ENCODE results near the gene DPP9.
"Not testable (repeated sequence)": the region's sequence is repeated elsewhere in the genome, so short reads cannot be mapped to it uniquely, and the experiment has no call there.

DPP9 gene

DNA sequence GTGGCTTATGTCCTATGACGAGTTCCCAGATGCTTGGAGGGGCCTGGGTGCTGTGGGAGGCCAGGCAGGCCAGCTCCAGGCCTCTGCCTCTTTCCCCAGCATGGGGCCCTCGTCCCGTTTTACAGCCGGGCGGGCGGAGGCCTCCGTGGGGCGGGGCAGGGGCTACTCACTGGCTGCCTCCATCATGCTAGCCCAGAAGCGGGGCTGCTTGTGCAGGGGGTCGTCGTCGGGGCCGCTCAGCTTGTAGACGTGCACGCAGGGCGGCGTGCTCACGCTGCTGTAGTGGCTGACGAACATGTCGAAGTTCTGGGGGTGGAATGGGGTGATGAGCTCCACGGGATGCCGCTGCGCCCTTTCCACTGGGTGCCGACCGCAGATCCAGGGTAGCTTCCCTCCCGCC is 35.1 kb downstream of the DPP9 start:
- no peak for DNase-seq (ENCODE audit: low spot score)
- FAIRE-seq: no peak

DNA sequence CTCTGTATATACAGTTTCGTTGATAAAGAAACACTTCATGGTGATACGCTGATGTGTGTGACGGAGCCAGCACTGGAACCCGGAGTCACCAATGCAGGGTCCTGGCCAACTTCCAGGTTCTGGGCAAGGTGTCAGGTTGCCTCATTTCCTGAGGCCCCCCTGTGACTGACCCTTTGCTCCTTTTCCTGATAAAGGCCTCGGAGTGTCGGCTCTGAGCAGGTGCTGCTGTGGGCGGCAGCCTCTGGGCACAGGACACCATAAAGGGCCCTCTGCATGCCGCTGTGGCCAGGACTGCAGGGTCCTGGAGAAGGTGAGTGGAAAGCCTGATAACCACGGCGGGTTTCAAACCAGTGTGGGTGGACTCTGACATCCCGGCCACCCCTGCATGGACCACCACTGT is 36.2 kb downstream of the DPP9 start:
- DNase-seq (ENCODE audit: low spot score): no peak
- FAIRE-seq: no peak

DNA sequence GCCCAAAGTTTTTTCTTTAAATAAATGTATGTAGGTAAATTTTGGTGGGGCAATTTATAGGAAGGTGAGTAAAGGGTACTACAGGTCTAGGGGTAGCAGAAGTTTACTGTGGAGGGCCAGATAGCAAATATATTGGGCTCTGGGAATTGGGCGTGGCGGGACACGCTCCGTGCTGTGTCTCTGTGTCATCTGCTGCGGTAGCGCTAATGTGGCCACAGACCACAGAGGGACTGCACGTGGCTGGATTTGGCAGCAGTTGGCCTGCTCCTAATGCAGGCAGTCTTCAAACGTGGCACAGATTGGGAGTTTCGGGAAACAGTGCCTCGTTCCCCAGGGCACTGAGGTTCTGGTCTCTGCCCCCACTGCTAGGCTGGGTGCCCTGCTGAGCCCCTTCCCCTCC is 36.9 kb downstream of the DPP9 start:
- no peak for DNase-seq (ENCODE audit: low spot score)
- no peak for FAIRE-seq

DNA sequence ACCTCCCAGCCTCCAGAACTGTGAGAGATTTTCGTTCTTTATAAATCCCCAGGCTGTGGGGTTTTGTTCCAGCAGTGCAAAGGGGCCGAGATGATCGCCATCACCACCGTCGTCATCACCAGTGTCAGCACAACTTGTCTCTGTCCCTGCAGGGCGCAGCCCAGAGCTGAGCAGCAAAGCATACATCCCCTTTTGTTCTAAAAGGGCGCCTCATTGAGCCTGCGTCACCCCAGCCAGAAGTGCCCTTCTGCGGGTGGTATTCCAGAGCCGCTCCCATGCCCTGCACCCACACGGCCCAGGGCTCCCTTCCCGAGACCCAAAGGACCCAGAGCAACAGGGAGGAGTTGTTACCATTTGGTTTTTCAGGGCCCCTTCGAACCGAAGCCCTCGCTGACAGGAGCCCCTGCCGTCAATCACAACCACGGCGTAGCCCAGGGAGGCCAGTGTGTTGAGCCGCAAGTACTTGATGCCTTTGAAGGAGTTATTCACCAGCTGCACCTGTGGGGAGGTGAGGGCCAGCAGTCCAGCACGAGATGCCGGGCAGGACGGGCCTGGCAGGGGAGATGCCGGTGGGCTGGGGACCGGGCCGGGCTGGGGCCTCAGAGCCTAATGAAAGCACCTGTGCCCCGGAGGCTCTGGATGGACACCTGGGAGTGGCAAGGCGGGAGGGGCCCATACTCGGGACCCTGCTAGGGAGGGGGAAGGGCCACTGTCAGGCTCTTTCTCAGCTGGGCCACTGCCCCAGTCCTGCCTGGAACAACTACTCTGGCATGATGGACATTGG is 39.1 kb downstream of the DPP9 start:
- FAIRE-seq: no peak

DNA sequence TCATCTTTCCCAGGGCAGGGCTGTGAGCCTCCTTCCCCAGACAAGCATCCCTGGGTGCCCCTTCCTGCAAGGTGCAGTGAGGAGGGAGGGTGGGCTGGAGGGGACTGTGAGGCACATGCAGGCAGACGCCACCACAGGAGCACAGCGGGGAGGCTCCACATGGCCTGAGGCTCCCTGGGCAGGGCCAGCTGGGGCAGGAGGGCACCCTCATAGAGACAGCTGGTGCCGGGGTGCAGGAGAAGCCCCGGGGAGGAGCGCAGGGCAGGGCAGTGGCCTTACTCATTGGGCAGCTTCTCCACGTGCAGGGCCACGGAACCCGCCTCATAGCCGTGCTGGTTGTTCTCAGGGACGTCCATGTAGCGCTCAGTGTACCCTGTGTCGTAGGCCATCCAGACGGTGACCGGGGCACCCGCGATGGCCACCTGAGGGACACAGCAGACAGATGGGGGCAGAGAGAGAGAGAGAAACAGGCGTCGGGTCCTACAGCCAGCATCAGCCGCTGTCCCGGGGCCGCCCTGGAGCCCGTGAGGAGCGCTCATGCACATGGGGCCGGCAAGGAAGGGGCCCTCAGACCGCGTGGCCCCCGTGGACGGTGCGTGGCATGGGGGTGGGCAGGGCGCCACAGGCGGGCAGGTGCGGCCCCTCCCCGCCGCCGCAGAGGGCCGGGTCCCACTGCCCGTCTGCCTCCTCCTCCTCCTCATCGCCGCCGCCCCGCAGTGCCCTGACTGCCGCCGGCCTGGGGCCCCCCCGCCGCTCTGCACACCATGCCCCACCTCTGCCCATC is 41.0 kb downstream of the DPP9 start:
- DNase-seq (ENCODE audit: low spot score): no peak
- FAIRE-seq: no peak

More for the DNA sequence above, 39.1 kb downstream of the DPP9 start:
- DNase-seq (ENCODE audit: low spot score): no peak

DNA sequence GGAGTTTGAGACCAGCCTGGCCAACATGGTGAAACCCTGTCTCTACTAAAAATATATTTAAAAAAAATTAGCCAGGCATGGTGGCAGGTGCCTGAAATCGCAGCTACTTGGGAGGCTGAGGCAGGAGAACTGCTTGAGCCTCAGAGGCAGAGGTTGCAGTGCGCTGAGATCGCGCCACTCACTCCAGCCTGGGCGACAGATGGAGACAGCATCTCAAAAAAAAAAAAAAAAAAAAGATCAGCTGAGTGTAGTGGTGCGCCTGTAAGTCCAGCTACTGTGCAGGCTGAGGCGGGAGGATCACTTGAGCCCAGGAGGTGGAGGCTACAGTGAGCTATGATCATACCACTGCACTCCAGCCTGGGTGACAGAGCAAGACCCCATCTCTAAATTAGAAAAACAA is 43.6 kb downstream of the DPP9 start:
- not testable (repeated sequence) for FAIRE-seq; DNase-seq (ENCODE audit: low spot score)

DNA sequence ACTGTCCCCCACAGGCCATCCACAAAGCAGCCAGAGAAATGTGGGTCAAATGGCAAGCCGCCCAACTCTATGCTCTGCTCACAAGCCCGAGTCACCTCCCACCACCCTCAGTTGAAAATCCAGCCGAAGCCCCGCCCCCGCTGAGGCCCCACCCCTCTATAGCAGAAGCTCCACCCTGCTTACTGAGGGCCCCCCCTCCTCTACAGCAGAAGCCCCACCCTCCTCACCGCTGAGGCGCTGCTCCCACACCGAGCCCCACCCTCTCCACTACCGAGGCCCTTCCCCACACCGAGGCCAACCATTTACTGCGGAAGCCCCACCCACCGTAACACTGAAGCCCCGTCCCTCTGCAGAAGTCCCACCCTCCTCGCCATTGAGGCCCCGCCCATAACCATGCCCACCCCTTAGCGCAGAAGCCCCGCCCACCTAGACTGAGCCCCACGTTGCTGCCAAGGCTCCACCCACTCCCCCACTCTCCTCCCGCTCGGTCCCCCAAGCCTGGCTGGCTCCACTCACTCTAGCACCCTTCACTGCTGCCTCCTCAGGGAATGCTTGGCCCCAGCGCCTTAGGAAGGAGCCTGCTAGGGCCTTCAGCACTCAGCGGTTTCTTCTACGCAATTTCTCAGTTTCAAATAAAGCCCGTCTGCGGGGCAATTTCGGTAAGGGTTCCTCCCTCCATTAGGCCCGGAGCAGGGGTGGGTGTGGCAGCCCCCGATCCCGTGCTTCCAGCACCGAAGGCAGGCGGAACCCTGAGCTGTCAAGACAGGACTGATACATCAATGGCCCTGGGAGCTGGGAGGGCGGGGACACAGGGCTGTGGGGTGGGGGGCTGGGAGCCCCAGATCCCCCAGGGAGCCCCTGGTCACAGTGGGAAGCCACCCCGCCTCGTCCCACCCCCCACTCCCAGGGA is 44.5 kb downstream of the DPP9 start:
- FAIRE-seq (no peak), DNase-seq (ENCODE audit: low spot score) (peak; percentile 9)

DNA sequence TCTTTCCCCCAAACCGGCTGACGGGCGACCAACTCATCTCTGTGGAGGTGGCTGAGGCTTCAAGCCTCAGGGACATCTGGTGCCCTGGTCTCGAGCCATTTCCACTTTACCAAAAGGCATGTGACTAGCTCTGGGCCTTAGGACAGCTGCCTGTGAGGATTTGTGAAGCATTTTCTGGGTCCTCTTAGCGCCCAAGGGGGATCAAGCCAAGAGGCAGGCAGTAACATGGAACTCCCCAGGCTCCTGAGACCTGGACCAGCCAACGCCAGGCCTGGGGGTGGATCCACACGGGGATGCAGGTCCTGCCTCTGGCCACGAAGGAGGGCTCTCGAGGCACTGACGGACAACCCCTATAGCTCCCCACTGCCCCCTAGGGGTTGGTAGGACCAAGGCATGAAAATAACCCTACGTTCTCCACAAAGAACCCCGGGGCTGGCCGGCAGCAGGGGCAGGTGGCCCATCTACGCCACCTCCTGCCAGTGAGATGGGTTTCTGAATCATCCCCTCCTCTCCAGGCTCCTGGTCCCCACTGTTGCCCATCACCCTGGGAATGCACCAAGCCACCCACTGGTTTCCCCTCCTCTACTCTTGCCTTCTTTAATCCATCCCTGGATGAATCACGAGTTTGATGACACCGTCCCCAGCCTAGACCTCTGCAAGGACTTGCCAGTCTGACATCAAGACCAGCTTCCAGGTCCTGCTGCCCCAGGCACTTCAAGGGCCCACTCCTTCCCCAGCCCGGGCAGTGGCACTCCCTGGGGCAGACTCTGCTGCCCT is 46.5 kb downstream of the DPP9 start:
- DNase-seq (ENCODE audit: low spot score): peak; percentile 31
- FAIRE-seq: no peak

DNA sequence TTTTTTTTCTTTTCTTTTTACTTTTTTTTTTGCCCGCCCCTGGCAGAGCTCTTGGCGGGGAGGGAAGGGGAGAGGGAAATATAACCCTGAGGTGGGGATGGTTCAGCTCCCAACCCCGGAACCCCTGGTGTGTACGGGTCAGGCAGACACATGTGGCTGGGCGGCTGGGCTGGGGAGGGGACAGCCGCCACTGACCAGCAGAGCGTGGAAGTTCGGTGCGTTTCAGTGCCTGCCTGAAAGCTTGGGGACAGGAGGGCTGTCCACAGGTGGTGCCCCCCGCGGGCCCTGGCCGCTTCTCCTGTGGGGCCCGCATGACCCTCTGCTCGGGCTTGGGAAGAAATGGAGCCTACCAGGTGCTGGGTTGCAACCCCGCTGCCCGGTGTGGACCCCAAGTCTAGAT is 48.3 kb downstream of the DPP9 start:
- FAIRE-seq: no peak

DNA sequence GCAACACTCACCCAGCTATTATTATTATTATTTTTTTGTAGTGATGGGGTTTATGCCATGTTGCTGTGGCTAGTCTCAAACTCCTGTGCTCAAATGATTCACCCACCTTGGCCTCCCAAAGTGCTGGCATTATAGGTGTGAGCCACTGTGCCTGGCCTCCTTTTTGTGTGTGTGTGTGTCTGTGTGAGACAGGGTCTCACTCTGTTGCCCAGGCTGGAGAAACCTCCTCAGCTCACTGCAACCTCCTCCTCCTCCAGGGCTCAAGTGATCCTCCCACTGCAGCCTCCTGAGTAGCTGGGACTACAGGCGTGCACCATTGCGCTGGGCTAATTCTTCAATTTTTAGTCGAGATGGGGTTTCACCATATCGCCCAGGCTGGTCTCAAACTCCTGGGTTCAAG is 49.9 kb downstream of the DPP9 start:
- FAIRE-seq (no peak), DNase-seq (ENCODE audit: low spot score) (no peak)

More for the DNA sequence above, 48.3 kb downstream of the DPP9 start:
- no peak for DNase-seq (ENCODE audit: low spot score)

DNA sequence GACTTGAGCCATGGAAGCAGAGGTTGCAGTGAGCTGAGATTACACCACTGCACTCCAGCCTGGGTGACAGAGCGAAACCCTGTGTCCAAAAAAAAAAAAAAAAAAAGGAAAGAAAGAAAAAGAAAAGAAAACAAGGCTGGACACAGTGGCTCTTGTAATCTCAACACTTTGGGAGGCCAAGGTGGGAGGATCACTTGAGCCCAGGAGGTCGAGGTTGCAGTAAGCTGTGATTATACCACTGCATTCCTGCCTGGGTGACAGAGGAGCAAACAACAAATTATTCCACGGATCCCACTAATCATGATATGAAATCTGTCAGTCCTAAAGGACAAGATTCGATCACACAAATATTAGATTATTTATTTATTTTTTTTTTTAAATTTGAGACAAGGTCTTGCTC is 50.4 kb downstream of the DPP9 start:
- FAIRE-seq (no peak), DNase-seq (ENCODE audit: low spot score) (no peak)

DNA sequence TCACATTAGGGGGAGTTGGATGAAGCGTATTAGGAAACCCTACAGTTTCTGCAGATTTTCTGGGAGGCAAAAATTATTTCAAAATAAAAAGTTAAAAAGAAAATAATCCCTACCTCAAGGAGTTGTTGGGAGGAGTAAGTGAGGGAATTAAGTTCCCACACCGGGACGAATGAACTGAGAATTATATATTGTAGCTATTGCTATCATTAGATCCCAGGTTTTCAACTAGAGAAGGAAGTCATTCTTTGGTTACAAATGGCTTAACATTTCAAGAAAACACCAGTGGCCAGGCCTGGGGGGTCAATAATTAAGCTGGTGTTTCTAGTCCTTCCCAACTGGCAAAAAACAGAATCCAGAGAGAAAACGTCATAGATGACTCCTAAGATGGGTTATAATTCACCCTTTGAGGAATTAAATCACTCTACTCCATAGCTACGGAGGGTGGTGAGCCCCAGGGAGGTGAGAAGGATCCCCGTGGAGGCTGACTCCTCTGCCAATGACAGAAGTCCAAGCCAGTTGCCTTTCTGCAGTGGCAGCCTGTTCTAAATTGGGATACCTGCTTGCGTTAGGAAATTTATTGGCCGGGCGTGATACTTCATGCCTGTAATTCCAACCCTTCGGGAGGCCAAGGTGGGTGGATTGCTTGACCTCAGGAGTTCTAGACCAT is 52.3 kb downstream of the DPP9 start:
- no peak for FAIRE-seq

DNA sequence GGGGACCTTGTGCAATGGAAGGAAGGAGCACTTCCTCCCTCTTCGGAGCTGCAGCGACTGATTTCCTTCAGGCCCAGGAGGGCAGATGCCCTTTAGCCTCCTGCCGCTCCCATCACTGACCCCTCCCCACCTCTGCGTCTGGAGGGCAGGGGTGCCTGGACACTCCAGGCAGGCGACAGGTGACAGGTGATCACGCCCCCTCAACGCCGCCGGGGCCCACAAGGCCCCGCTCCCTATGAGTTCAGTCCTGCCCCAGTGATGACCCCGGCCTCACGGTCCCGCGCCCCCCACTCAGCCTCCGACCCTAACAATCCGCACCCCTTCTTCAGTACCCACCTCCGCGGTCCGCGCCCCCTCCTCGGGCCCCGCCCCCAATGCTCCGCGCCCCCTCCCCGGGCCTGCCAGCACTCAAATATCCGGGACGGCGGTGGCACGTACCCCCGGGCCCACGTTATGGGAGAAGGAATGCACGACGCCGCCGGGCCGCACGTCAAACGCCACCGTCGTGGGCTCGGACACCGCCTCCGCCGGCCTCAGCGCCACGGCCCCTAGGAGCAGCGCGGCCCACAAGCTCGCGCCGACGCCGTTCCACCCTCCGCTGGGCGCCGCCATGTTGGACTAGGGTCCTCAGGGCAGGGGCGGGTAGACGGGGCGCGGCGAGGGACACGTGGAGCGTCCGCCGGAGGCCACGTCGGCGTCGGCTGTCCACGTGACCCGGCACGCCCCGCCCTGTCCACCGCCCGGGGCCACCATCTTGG is 53.7 kb downstream of the DPP9 start, which contains the start of gene MYDGF:
MYDGF (minus strand) TSS at position 620 of the 758 bp plus-strand sequence; CDS start at position 612, 8 bp downstream.
- DNase-seq (ENCODE audit: low spot score): peak; percentile 98
- FAIRE-seq: peak; percentile 79

More for the DNA sequence above, 52.3 kb downstream of the DPP9 start:
- no peak for DNase-seq (ENCODE audit: low spot score)

DNA sequence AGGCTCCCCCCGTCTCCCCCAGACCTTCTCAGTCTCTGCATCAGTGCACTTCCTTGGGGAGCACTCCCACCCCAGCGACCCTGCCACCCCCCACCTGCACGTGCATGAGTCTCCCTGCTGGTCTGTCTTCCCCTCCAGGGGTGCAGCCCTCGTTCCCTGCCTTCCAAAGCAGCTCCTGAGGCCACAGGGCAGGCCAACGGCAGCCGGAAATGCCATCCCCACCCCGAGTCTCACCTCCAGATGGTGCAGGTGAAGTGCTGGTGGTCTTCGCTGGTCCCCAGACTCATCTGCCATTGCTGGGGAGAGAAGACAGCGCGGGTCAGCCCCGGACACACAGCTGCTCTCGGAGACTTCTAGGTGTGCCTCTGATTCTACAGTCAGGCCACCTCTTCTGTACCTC is 59.0 kb downstream of the DPP9 start:
- DNase-seq (ENCODE audit: low spot score) (no peak), FAIRE-seq (no peak)

DNA sequence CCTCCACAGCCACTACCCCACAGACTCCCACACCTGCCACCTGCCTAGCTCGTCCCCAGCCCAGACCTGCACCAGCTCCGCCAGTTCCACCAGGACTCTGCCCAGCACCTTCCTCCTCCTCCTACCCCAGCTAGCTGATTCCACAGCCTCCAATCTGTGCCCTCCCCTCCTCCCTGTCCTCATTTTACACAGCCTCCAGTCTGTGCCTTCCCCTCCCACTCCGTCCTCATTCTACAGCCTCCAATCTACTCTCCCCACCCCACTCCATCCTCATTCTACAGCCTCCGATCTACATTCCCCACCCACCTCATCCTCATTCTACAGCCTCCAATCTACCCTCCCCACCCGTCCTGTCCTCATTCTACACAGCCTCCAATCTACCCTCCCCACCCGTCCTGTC is 60.8 kb downstream of the DPP9 start:
- FAIRE-seq: peak; percentile 35

DNA sequence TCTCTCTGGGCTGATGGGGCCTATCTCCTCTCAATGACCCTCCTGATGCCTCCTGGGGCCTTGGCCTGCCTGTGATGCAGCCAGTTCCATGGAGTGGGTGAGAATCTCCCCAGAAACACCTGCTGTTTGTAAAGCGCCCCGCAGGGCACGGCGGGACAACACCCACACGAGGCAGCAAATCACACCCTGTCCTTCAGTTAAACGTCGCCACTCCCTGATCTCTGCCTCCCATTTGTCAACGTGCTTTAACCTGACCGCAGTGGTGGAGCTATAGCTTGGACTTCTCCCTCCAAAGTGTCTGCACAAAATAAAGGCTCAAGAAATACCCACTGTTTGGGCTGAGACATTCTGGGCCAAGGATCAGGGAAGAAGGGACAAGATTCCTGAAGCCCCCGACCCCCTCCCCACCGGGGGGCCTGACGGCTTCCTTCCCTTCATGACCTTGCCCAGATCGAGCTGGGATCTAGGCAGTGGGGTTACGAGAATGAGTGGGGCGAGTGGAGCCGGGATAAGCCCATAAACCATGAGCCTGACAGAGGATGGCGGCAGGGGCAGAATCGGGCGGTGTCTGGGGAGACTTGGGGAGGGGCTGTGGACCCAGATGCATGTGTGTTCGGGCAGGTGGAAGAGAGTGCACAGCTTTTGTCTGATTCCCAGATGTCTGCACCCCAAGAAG is 61.5 kb downstream of the DPP9 start:
- no peak for FAIRE-seq
- no peak for DNase-seq (ENCODE audit: low spot score)

More for the DNA sequence above, 60.8 kb downstream of the DPP9 start:
- DNase-seq (ENCODE audit: low spot score): no peak

DNA sequence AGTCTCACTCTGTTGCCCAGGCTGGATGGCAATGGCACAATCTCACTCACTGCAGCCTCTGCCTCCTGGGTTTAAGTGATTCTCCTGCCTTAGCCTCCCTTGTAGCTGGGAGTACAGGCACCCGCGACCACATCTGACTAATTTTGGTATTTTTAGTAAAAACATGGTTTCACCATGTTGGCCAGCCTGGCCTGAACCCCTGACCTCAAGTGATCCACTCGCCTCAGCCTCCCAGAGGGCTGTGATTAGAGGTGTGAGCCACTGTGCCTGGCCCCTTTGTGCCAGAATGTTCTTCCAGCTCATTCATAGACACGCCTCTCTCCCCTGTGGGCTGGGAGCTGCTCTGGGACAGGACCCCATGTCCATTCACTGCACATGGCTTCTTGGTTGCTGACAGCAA is 62.6 kb downstream of the DPP9 start:
- FAIRE-seq: no peak
- DNase-seq (ENCODE audit: low spot score): no peak

DNA sequence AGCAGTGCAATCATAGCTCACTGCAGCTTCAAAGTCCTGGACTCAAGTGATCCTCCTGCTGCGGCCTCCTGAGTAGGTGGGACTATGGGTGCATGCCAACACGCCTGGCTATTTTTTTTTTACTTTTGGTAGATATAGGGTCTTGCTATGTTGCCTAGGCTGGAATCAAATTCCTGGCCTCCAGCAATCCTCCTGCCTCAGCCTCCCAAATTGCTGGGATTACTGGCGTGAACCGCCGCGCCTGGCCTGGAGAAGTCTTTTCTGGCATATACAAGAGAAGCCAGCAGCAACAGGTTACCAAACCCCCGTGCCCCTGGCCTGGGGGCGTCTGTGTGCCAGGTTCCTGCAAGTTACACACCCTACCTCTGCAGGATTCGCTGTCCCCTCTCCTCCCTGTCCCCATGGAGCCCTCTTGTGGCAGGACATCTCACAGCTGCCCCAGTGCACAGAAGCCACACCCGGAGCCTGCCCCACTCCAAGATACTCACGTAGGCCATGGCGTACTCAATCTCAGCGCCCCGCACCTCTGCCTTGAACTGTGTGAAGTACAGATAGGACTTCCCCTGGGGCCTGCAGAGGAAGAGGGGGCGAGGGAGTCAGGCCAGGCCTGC is 63.4 kb downstream of the DPP9 start:
- peak; percentile 16 for DNase-seq (ENCODE audit: low spot score)
- no peak for FAIRE-seq

Data from urothelium cell line (cell line).